Measurements from ENCODE around the gene SOX9.

DNA sequence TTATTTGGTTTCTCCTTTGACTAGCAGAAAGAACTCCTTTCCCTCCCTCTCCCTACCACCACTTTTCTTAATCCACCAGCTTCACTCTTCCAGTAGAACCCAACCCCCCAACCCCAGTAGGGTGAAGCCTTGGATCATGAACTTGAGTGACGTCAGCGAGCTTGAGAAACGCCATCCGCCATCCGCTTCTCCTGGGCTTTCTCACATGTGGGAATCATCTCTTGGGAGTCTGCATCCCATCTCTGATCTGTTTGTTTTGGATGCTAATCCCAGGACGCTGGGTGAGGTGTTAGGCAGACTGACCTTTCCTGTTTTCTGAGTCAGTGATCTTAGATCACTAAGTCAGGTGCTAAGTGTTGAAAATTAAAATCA, 16.0 kb upstream of the SOX9 start:
- no peak for TF ChIP-seq POLR2AphosphoS5 (IDR thresholded peaks at IDR 0.05; ENCODE audit: borderline replicate concordance, low read depth, low read length)
- TF ChIP-seq EZH2 (IDR thresholded peaks at IDR 0.05) = no peak

Measured in SK-N-MC (cell line).